Measurements from ENCODE around the gene TPCN2. TPM values are rescaled to one million over a fixed set of nuclear protein-coding genes. Genes with fewer than 3 reads are reported as not detected.

TPCN2 gene
- total and polyA plus RNA-seq, 9 of the 15 experiments (the other 6 are each of a cell fraction or from before 2014, with no cell fraction given), result 0.66 to 10.2 (median 4.6) TPM

DNA sequence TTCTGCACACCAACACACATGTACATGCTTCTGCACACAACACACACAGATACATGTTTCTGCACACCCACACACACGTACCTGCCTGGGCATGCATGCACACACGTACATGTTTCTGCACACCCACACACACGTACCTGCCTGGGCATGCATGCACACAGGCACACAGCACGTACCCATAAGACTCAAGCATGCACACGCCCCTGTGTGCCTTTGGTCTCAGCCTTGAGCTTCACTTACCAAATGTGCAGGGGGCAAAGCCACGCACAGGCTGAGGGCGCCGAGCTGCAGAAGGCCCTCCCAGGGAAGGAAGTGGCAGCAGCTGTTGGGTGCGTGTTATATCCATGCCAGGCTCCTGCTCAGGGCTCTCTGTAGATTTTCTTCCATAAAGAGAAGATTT lies 72.3 kb downstream of the TPCN2 start:
- Histone ChIP-seq H3K27ac (ENCODE audit: extremely low read depth, low read depth, low read length) (no peak overlapping the region), H3K9me3 (replicated peaks; ENCODE audit: control insufficient read depth, insufficient read depth, low read depth, low read length) (peaks cover 3% of the 10 kb centered on the region; the same call in 1 of the 2 replicates), H3K27me3 (ENCODE audit: control insufficient read depth in 2 of 2, insufficient read depth in 2 of 2, low read length in 2 of 2) (peaks cover 21 to 68% of the 10 kb centered on the region in 2 experiments; a peak in 4 of 5 replicates), H3K9me1 (ENCODE audit: control insufficient read depth, insufficient read depth, low read length) (no peaks in the 10 kb centered on the region), H3K4me2 (ENCODE audit: insufficient read depth, low read length) (no peak overlapping the region), H2AFZ (ENCODE audit: low read depth, low read length) (no peak overlapping the region), H4K20me1 (replicated peaks; ENCODE audit: control insufficient read depth, insufficient read depth, low read length) (peaks cover 12% of the 10 kb centered on the region; the same call in 1 of the 2 replicates), H3K4me1 (replicated peaks in 1 of 2; ENCODE audit: control insufficient read depth in 2 of 2, insufficient read depth in 2 of 2, low read length in 2 of 2) (peaks cover 0 to 23% of the 10 kb centered on the region in 2 experiments; a peak in 2 of 5 replicates), H3K9ac (ENCODE audit: insufficient read depth in 1 of 2, low read depth in 2 of 2, low read length in 2 of 2) (no peak overlapping the region), H3K36me3 (ENCODE audit: control insufficient read depth, insufficient read depth, low read length) (no peaks in the 10 kb centered on the region), H3K79me2 (ENCODE audit: control insufficient read depth, insufficient read depth, low read length) (no peaks in the 10 kb centered on the region), H3K4me3 (no peak overlapping the region)
- in situ Hi-C loops (cut with MboI) (no loop called here), intact Hi-C loops (cut with micrococcal nuclease) (no loop called here)
- ATAC-seq (no peak), FAIRE-seq (no peak), DNase-seq (ENCODE audit: extremely low read depth in 1 of 4, low spot score in 3 of 4) (no peak)
- WGBS (ENCODE audit: insufficient coverage, low coverage, missing lambda C conversion rate), result 2% methylated on average over 8 of the region's 9 CpGs
- BruUV-seq (replicated peaks), result no TSS peak
- TF ChIP-seq PHB (CRISPR knock-in tag; IDR thresholded peaks at IDR 0.05), result no peak
- no peak for TF ChIP-seq RNF2 (IDR thresholded peaks at IDR 0.05)
- TF ChIP-seq, protein P1, sequence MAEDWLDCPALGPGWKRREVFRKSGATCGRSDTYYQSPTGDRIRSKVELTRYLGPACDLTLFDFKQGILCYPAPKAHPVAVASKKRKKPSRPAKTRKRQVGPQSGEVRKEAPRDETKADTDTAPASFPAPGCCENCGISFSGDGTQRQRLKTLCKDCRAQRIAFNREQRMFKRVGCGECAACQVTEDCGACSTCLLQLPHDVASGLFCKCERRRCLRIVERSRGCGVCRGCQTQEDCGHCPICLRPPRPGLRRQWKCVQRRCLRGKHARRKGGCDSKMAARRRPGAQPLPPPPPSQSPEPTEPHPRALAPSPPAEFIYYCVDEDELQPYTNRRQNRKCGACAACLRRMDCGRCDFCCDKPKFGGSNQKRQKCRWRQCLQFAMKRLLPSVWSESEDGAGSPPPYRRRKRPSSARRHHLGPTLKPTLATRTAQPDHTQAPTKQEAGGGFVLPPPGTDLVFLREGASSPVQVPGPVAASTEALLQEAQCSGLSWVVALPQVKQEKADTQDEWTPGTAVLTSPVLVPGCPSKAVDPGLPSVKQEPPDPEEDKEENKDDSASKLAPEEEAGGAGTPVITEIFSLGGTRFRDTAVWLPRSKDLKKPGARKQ (CRISPR knock-in tag; IDR thresholded peaks at IDR 0.05), result no peak
- TF ChIP-seq, protein P2, sequence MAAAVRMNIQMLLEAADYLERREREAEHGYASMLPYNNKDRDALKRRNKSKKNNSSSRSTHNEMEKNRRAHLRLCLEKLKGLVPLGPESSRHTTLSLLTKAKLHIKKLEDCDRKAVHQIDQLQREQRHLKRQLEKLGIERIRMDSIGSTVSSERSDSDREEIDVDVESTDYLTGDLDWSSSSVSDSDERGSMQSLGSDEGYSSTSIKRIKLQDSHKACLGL (CRISPR knock-in tag; IDR thresholded peaks at IDR 0.05; ENCODE audit: borderline replicate concordance, poor library complexity, severe bottlenecking), result no peak
- TF ChIP-seq ZNF133 (CRISPR knock-in tag; IDR thresholded peaks at IDR 0.05), result no peak
- TF ChIP-seq NR4A1 (CRISPR knock-in tag; IDR thresholded peaks at IDR 0.05), result no peak
- no peak for TF ChIP-seq NR4A1 (tag; IDR thresholded peaks at IDR 0.05)
- TF ChIP-seq CAMTA2 (CRISPR knock-in tag; conservative IDR thresholded peaks at IDR 0.05), result no peak
- peak in 1 of 2 experiments; percentile 23; a peak in 1 of 4 replicates for TF ChIP-seq KDM1A (IDR thresholded peaks at IDR 0.05)
- CTCF ChIA-PET (ENCODE audit: low intra/inter-chr PET ratio), result no interaction called here
- POLR2A ChIA-PET, result no interaction called here

Measured in K562 (cell line).